Measurements from ENCODE around the gene PREX1. TPM values are rescaled to one million over a fixed set of nuclear protein-coding genes. Genes with fewer than 3 reads are reported as not detected.

Gene PREX1
- polyA plus RNA-seq, 1 donor (not counting 4 experiments of a cell fraction or from before 2014, with no cell fraction given), result 0.22 TPM

- Histone ChIP-seq H4K20me1 (ENCODE audit: control insufficient read depth, extremely low read depth, insufficient read depth, low read length) (no peaks in the 10 kb centered on the region), H3K27ac (ENCODE audit: control insufficient read depth, insufficient read depth, low read length) (no peak overlapping the region), H3K4me1 (ENCODE audit: control insufficient read depth, extremely low read depth, insufficient read depth, low read length) (no peaks in the 10 kb centered on the region), H3K9me3 (ENCODE audit: control insufficient read depth, low read depth, low read length) (no peaks in the 10 kb centered on the region), H3K9me1 (ENCODE audit: control insufficient read depth, extremely low read depth, insufficient read depth, low read length) (no peaks in the 10 kb centered on the region), H3K36me3 (ENCODE audit: control insufficient read depth in 2 of 2, extremely low read depth in 1 of 2, insufficient read depth in 2 of 2, low read length in 2 of 2) (no peaks in the 10 kb centered on the region), H3K79me2 (ENCODE audit: control insufficient read depth, insufficient read depth, low read length) (no peaks in the 10 kb centered on the region), H2AFZ (ENCODE audit: control insufficient read depth, low read length) (no peak overlapping the region), H3K4me2 (ENCODE audit: control insufficient read depth, extremely low read depth, insufficient read depth, low read depth, low read length) (no peak overlapping the region), H3K4me3 (ENCODE audit: control insufficient read depth in 2 of 3, extremely low read depth in 1 of 3, insufficient read depth in 2 of 3, low read depth in 1 of 3, low read length in 3 of 3) (no peak overlapping the region), H3K9ac (ENCODE audit: control insufficient read depth, extremely low read depth, insufficient read depth, low read length) (no peak overlapping the region), H3K27me3 (ENCODE audit: control insufficient read depth, extremely low read depth, insufficient read depth, low read length) (peaks cover 4% of the 10 kb centered on the region)
- dilution Hi-C loops (cut with MboI; ENCODE audit: extremely low pct_ligation_motif_present, low sequenced_read_pairs), result no loop called here
- TF ChIP-seq EZH2 (IDR thresholded peaks at IDR 0.05; ENCODE audit: low read length), result no peak
- no peak for TF ChIP-seq CTCF (optimal IDR thresholded peaks at IDR 0.05 in 1 of 3, IDR thresholded peaks at IDR 0.05 in 1 of 3, conservative IDR thresholded peaks at IDR 0.05 in 1 of 3; ENCODE audit: extremely low read depth in 1 of 3, insufficient read depth in 2 of 3, low read length in 3 of 3)
- FAIRE-seq (no peak), DNase-seq (ENCODE audit: low read depth, low spot score) (no peak)
Measured at GRCh38 chr20:48864254-48864653, 36.5 kb upstream of the PREX1 start.

- H4K20me1 ChIP-seq (ENCODE audit: control insufficient read depth, extremely low read depth, insufficient read depth, low read length), result no peaks in the 10 kb centered on the region
- dilution Hi-C loops (cut with MboI; ENCODE audit: extremely low pct_ligation_motif_present, low sequenced_read_pairs), result no loop called here
- H3K9me1 ChIP-seq (ENCODE audit: control insufficient read depth, extremely low read depth, insufficient read depth, low read length), result no peaks in the 10 kb centered on the region
- no peaks in the 10 kb centered on the region for H3K4me1 ChIP-seq (ENCODE audit: control insufficient read depth, extremely low read depth, insufficient read depth, low read length)
- peaks cover 4% of the 10 kb centered on the region for H3K27me3 ChIP-seq (ENCODE audit: control insufficient read depth, extremely low read depth, insufficient read depth, low read length)
- H3K4me3 ChIP-seq (ENCODE audit: control insufficient read depth in 2 of 3, extremely low read depth in 1 of 3, insufficient read depth in 2 of 3, low read depth in 1 of 3, low read length in 3 of 3), result no peak overlapping the region
- TF ChIP-seq EZH2 (IDR thresholded peaks at IDR 0.05; ENCODE audit: low read length), result no peak
- TF ChIP-seq CTCF (optimal IDR thresholded peaks at IDR 0.05 in 1 of 3, IDR thresholded peaks at IDR 0.05 in 1 of 3, conservative IDR thresholded peaks at IDR 0.05 in 1 of 3; ENCODE audit: extremely low read depth in 1 of 3, insufficient read depth in 2 of 3, low read length in 3 of 3), result no peak
- H3K27ac ChIP-seq (ENCODE audit: control insufficient read depth, insufficient read depth, low read length), result no peak overlapping the region
- H3K36me3 ChIP-seq (ENCODE audit: control insufficient read depth in 2 of 2, extremely low read depth in 1 of 2, insufficient read depth in 2 of 2, low read length in 2 of 2), result no peaks in the 10 kb centered on the region
- H3K9ac ChIP-seq (ENCODE audit: control insufficient read depth, extremely low read depth, insufficient read depth, low read length), result no peak overlapping the region
- H3K4me2 ChIP-seq (ENCODE audit: control insufficient read depth, extremely low read depth, insufficient read depth, low read depth, low read length), result no peak overlapping the region
- no peak overlapping the region for H2AFZ ChIP-seq (ENCODE audit: control insufficient read depth, low read length)
- no peak for FAIRE-seq
- H3K79me2 ChIP-seq (ENCODE audit: control insufficient read depth, insufficient read depth, low read length), result no peaks in the 10 kb centered on the region
- no peak for DNase-seq (ENCODE audit: low read depth, low spot score)
- no peaks in the 10 kb centered on the region for H3K9me3 ChIP-seq (ENCODE audit: control insufficient read depth, low read depth, low read length)
Measured at GRCh38 chr20:48862279-48862678, 34.5 kb upstream of the PREX1 start.
